ENCODE data around the gene GNB1.

DNA sequence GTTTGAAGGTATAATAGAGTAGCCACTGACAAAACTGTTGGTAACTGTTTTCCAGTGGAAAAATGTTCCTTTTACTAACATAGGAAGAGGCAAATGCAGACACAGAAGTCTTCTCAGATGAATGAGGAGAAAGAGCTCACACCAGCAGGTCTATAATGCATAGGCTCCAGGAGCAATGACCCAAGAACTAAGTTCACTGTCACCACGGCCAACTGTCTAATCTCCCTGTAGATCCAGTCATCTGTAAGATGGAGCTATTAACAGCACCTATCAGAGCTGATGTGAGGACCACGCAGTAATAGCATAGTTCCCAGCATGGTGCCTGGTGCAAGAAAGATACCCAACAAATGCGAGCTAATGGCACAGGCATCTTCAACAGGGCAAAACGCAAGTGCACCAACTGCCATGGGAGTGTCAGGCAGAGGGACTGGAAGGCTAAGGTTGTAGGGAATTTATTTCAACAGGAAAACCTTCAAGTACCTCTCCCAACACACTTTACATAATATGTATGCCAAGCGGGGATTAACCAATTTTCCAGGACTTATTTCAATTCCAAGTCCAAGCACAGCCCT lies 12.9 kb downstream of the GNB1 start:
- TF ChIP-seq, protein P1, sequence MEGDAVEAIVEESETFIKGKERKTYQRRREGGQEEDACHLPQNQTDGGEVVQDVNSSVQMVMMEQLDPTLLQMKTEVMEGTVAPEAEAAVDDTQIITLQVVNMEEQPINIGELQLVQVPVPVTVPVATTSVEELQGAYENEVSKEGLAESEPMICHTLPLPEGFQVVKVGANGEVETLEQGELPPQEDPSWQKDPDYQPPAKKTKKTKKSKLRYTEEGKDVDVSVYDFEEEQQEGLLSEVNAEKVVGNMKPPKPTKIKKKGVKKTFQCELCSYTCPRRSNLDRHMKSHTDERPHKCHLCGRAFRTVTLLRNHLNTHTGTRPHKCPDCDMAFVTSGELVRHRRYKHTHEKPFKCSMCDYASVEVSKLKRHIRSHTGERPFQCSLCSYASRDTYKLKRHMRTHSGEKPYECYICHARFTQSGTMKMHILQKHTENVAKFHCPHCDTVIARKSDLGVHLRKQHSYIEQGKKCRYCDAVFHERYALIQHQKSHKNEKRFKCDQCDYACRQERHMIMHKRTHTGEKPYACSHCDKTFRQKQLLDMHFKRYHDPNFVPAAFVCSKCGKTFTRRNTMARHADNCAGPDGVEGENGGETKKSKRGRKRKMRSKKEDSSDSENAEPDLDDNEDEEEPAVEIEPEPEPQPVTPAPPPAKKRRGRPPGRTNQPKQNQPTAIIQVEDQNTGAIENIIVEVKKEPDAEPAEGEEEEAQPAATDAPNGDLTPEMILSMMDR (conservative IDR thresholded peaks at IDR 0.05; ENCODE audit: low read depth, low read length) = no peak
- no peak for TF ChIP-seq EZH2 (IDR thresholded peaks at IDR 0.05; ENCODE audit: borderline replicate concordance, low read depth, low read length, poor library complexity, severe bottlenecking)
